GM19455 (cell line): Measurements from ENCODE around the gene IFITM1.
"Not testable (repeated sequence)": the region's sequence is repeated elsewhere in the genome, so short reads cannot be mapped to it uniquely, and the experiment has no call there.

Source experiments
- ATAC-seq: cut with Tn5 transposase; IDR thresholded peaks from one replicate; pipeline ENCODE4 v1.9.1; 2021; ENCODE audit not compliant: unreplicated experiment

The IFITM1 gene

DNA sequence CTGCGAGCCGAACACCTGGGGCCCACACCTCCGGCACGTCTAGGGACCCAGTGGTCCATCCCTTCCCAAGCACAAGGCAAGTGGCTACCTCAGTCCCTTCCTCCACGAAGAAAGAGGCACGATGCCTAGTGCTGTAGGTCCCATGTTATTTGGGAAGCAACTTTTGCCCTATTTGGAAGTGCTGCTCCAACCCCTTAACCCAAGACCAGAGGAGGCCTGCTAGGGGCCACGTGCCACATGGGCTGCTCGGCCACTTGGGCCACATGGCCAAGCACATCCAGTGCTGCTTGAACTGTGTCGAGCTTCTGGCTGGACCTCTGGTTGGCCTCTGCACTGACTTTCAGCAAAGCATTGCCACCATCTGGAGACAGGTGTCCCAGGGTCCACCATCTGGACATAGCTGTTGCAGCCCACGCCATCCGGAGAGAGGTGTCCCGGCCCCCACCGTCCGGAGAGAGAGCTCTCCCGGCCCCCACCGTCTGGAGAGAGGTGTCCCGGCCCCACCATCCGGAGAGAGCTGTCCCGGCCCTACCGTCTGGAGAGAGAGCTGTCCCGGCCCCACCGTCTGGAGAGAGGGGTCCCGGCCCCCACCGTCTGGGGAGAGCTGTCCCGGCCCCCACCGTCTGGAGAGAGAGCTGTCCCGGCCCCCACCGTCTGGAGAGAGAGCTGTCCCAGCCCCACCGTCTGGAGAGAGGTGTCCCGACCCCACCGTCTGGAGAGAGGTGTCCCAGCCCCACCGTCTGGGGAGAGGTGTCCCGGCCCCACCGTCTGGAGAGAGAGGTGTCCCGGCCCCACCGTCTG, 49.0 kb downstream of the IFITM1 start:
- no peak for ATAC-seq

DNA sequence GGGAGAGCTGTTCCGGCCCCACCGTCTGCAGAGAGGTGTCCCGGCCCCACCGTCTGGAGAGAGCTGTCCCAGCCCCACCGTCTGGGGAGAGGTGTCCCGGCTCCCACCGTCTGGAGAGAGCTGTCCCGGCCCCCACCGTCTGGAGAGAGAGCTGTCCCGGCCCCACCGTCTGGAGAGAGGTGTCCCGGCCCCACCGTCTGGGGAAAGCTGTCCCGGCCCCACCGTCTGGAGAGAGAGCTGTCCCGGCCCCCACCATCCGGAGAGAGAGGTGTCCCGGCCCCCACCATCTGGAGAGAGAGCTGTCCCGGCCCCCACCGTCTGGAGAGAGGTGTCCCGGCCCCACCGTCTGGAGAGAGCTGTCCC, 49.6 kb downstream of the IFITM1 start:
- not testable (repeated sequence) for ATAC-seq

DNA sequence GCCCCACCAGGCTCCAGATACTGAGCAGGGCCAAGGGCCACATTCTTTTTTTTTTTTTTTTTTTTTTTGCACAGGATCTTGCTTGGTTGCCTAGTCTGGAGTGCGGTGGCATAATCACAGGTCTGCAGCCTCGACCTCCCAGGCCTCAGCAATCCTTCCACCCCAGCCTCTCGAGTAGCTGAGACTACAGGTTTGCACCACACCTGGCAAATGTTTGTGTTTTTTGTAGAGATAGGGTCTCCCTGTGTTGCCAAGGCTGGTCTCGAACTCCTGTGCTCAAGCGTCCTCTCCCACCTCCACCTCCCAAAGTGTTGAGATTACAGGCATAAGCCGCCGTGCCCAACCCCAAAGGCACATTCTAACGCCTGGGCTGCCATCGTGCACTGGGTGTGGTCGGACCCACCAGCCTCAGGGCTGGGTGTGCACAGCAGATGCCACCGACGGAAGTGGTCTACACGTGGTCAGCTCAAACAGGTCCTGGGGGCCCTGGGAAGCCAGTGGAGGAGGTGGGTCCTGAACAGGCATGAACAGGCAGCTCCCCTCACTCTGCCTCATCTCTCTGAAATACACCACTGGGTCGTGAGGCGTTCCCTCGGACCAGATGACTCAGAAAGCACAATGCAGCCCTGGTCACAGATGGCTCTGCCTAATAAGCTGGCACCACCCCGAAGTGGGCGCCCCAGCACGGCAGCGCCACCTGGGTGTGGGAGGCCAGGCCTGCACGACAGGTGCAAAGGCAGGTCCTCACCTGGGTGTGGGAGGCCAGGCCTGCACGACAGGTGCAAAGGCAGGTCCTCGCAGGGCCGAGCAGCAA, 50.3 kb downstream of the IFITM1 start:
- ATAC-seq, result no peak
